IPS-15b (cell line): Measurements from ENCODE around the gene RB1.
"Not testable (repeated sequence)": the region's sequence is repeated elsewhere in the genome, so short reads cannot be mapped to it uniquely, and the experiment has no call there.

ENCODE experiments used
- H3K27me3 ChIP-seq: one replicate; pipeline ENCODE4 v1.6.1; 2013; ENCODE audit warnings: low read length; ENCODE audit not compliant: control insufficient read depth, insufficient read depth
- H3K36me3 ChIP-seq: one replicate; pipeline ENCODE4 v1.6.1; 2013; ENCODE audit warnings: low read length; ENCODE audit not compliant: control insufficient read depth, insufficient read depth
- H3K4me1 ChIP-seq: one replicate; pipeline ENCODE4 v1.6.1; 2013; ENCODE audit warnings: mild to moderate bottlenecking, low read length; ENCODE audit not compliant: control insufficient read depth, insufficient read depth
- H3K4me3 ChIP-seq: one replicate; pipeline ENCODE4 v1.5.1; 2013; ENCODE audit warnings: low read depth, low read length
- H3K9ac ChIP-seq: one replicate; pipeline ENCODE4 v1.6.1; 2013; ENCODE audit warnings: low read depth, mild to moderate bottlenecking, low read length
- H3K9me3 ChIP-seq: one replicate; pipeline ENCODE4 v1.6.1; 2013; ENCODE audit warnings: mild to moderate bottlenecking, low read length; ENCODE audit not compliant: control insufficient read depth, insufficient read depth

The RB1 gene

GRCh38 chr13:48414501-48414900, 111.0 kb downstream of the RB1 start:
- no peaks in the 10 kb centered on the region for H3K27me3 ChIP-seq
- no peak overlapping the region for H3K9ac ChIP-seq
- H3K4me3 ChIP-seq = no peak overlapping the region
- H3K9me3 ChIP-seq = no peaks in the 10 kb centered on the region
- H3K4me1 ChIP-seq = peaks cover 5% of the 10 kb centered on the region
- peaks cover 2% of the 10 kb centered on the region for H3K36me3 ChIP-seq

- Histone ChIP-seq H3K9ac (no peak overlapping the region), H3K36me3 (peaks cover 2% of the 10 kb centered on the region), H3K9me3 (no peaks in the 10 kb centered on the region)
Measured at GRCh38 chr13:48415516-48415915, 112.0 kb downstream of the RB1 start.

GRCh38 chr13:48422003-48422402, 118.5 kb downstream of the RB1 start:
- H3K9me3 ChIP-seq, H3K4me1 ChIP-seq, H3K4me3 ChIP-seq, H3K27me3 ChIP-seq, H3K36me3 ChIP-seq, H3K9ac ChIP-seq: not testable (repeated sequence)

More at GRCh38 chr13:48415516-48415915, 112.0 kb downstream of the RB1 start:
- no peak overlapping the region for H3K4me3 ChIP-seq
- H3K4me1 ChIP-seq = peaks cover 5% of the 10 kb centered on the region
- no peaks in the 10 kb centered on the region for H3K27me3 ChIP-seq

- no peaks in the 10 kb centered on the region for H3K36me3 ChIP-seq
Measured at GRCh38 chr13:48424212-48424611, 120.7 kb downstream of the RB1 start.

GRCh38 chr13:48426052-48426451, 122.5 kb downstream of the RB1 start:
- H3K9me3 ChIP-seq = no peaks in the 10 kb centered on the region
- H3K27me3 ChIP-seq = no peaks in the 10 kb centered on the region
- no peak overlapping the region for H3K9ac ChIP-seq
- H3K4me3 ChIP-seq = no peak overlapping the region
- no peaks in the 10 kb centered on the region for H3K36me3 ChIP-seq
- H3K4me1 ChIP-seq = no peaks in the 10 kb centered on the region

More at GRCh38 chr13:48424212-48424611, 120.7 kb downstream of the RB1 start:
- H3K4me1 ChIP-seq = no peaks in the 10 kb centered on the region
- H3K9me3 ChIP-seq = no peaks in the 10 kb centered on the region
- H3K9ac ChIP-seq = no peak overlapping the region
- H3K4me3 ChIP-seq = no peak overlapping the region
- H3K27me3 ChIP-seq = no peaks in the 10 kb centered on the region

GRCh38 chr13:48426755-48427298, 123.3 kb downstream of the RB1 start:
- not testable (repeated sequence) for H3K27me3 ChIP-seq, H3K36me3 ChIP-seq, H3K4me1 ChIP-seq, H3K4me3 ChIP-seq, H3K9ac ChIP-seq, H3K9me3 ChIP-seq

- no peaks in the 10 kb centered on the region for H3K9me3 ChIP-seq
- no peaks in the 10 kb centered on the region for H3K36me3 ChIP-seq
- no peak overlapping the region for H3K4me3 ChIP-seq
- no peaks in the 10 kb centered on the region for H3K27me3 ChIP-seq
- no peaks in the 10 kb centered on the region for H3K4me1 ChIP-seq
- H3K9ac ChIP-seq = no peak overlapping the region
Measured at GRCh38 chr13:48429036-48429435, 125.5 kb downstream of the RB1 start.

- Histone ChIP-seq H3K36me3 (no peaks in the 10 kb centered on the region), H3K4me3 (no peak overlapping the region), H3K4me1 (no peaks in the 10 kb centered on the region), H3K9me3 (no peaks in the 10 kb centered on the region), H3K9ac (no peak overlapping the region), H3K27me3 (no peaks in the 10 kb centered on the region)
Measured at GRCh38 chr13:48429886-48430285, 126.3 kb downstream of the RB1 start.

GRCh38 chr13:48431431-48431830, 127.9 kb downstream of the RB1 start:
- Histone ChIP-seq H3K9ac (no peak overlapping the region), H3K27me3 (no peaks in the 10 kb centered on the region), H3K4me1 (no peaks in the 10 kb centered on the region), H3K4me3 (no peak overlapping the region), H3K36me3 (no peaks in the 10 kb centered on the region), H3K9me3 (no peaks in the 10 kb centered on the region)

- Histone ChIP-seq H3K9ac (no peak overlapping the region), H3K4me3 (no peak overlapping the region), H3K9me3 (no peaks in the 10 kb centered on the region), H3K36me3 (no peaks in the 10 kb centered on the region), H3K27me3 (no peaks in the 10 kb centered on the region), H3K4me1 (no peaks in the 10 kb centered on the region)
Measured at GRCh38 chr13:48431987-48432615, 128.6 kb downstream of the RB1 start.

GRCh38 chr13:48434200-48434599, 130.6 kb downstream of the RB1 start:
- Histone ChIP-seq H3K4me3 (no peak overlapping the region), H3K36me3 (no peaks in the 10 kb centered on the region), H3K9ac (no peak overlapping the region), H3K27me3 (no peaks in the 10 kb centered on the region), H3K4me1 (no peaks in the 10 kb centered on the region), H3K9me3 (no peaks in the 10 kb centered on the region)

- Histone ChIP-seq H3K4me3 (no peak overlapping the region), H3K27me3 (no peaks in the 10 kb centered on the region), H3K9ac (no peak overlapping the region), H3K4me1 (no peaks in the 10 kb centered on the region), H3K36me3 (no peaks in the 10 kb centered on the region), H3K9me3 (no peaks in the 10 kb centered on the region)
Measured at GRCh38 chr13:48436661-48437288, 133.2 kb downstream of the RB1 start.
